Neural cell (in vitro differentiated cells): ENCODE results near the gene VEGFD. TPM values are rescaled to one million over a fixed set of nuclear protein-coding genes. Genes with fewer than 3 reads are reported as not detected.

ENCODE experiments used
- H2AFZ ChIP-seq: fragments of 200-600, 300-800 bp; sonication (generic), shearing (Covaris generic); 2 replicates; pipeline ENCODE4 v1.6.0; 2014; ENCODE audit warnings: low read depth, mild to moderate bottlenecking, antibody characterized with exemption, low read length, moderate library complexity
- H3F3A ChIP-seq: fragments of 200-600 bp; shearing (Covaris generic); 2 replicates; pipeline ENCODE4 v1.6.1; 2016; ENCODE audit warnings: mild to moderate bottlenecking, moderate library complexity, mixed read lengths, antibody characterized with exemption, low read length; ENCODE audit not compliant: insufficient read depth, poor library complexity, severe bottlenecking
- H3K27ac ChIP-seq: fragments of 200-600, 300-800 bp; sonication (generic), shearing (Covaris generic); 2 replicates; pipeline ENCODE4 v1.5.1; 2014; ENCODE audit warnings: mild to moderate bottlenecking, low read length, moderate library complexity
- H3K27me3 ChIP-seq: fragments of 300-800, 200-600 bp; sonication (generic), shearing (Covaris generic); 2 replicates; pipeline ENCODE4 v1.6.0; 2014; ENCODE audit warnings: mild to moderate bottlenecking, low read depth, low read length, moderate library complexity; ENCODE audit not compliant: insufficient read depth
- H3K36me3 ChIP-seq: fragments of 300-800, 200-600 bp; sonication (generic), shearing (Covaris generic); 2 replicates; pipeline ENCODE4 v1.5.1; 2014; ENCODE audit warnings: mild to moderate bottlenecking, antibody characterized with exemption, low read length, moderate library complexity; ENCODE audit not compliant: insufficient read depth
- H3K4me2 ChIP-seq: fragments of 300-800, 200-600 bp; sonication (generic), shearing (Covaris generic); 2 replicates; pipeline ENCODE4 v1.6.0; 2014; ENCODE audit warnings: mild to moderate bottlenecking, low read length
- H3K4me3 ChIP-seq: fragments of 300-800, 200-600 bp; sonication (generic), shearing (Covaris generic); 2 replicates; pipeline ENCODE4 v1.5.1; 2014; ENCODE audit warnings: mild to moderate bottlenecking, low read length, moderate library complexity
- H3K79me2 ChIP-seq: fragments of 200-600 bp; shearing (Covaris generic); replicated peaks from 2 replicates; pipeline ENCODE4 v1.6.0; 2014; ENCODE audit warnings: mild to moderate bottlenecking, low read length, moderate library complexity; ENCODE audit not compliant: insufficient read depth
- H3K9ac ChIP-seq: fragments of 300-800, 200-600 bp; sonication (generic), shearing (Covaris generic); 2 replicates; pipeline ENCODE4 v1.6.1; 2016; ENCODE audit warnings: mild to moderate bottlenecking, low read length, mixed read lengths
- H3K9me2 ChIP-seq: fragments of 200-600 bp; shearing (Covaris generic); 2 replicates; pipeline ENCODE4 v1.6.1; 2016; ENCODE audit warnings: mild to moderate bottlenecking, low read length, mixed read lengths; ENCODE audit not compliant: insufficient read depth
- H3K9me3 ChIP-seq: fragments of 200-600, 300-800 bp; sonication (generic), shearing (Covaris generic); 2 replicates; pipeline ENCODE4 v1.6.1; 2016; ENCODE audit warnings: mild to moderate bottlenecking, mixed run types, low read length, moderate library complexity, mixed read lengths
- H4K20me1 ChIP-seq: fragments of 200-600 bp; shearing (Covaris generic); 2 replicates; pipeline ENCODE4 v1.6.1; 2016; ENCODE audit warnings: mild to moderate bottlenecking, mixed run types; ENCODE audit not compliant: insufficient read depth
- EP300 ChIP-seq: fragments of 450-650 bp; conservative IDR thresholded peaks from 2 replicates; pipeline ENCODE4 v1.6.1; 2014; ENCODE audit warnings: antibody characterized with exemption, mild to moderate bottlenecking, moderate library complexity; ENCODE audit not compliant: poor library complexity, severe bottlenecking
- EZH2 ChIP-seq: fragments of 200-600, 300-800 bp; shearing (Covaris generic), sonication (generic); IDR thresholded peaks from 2 replicates; pipeline ENCODE4 v1.6.1; 2014; ENCODE audit warnings: antibody characterized with exemption, low read length, borderline replicate concordance, mild to moderate bottlenecking; ENCODE audit not compliant: insufficient read depth, poor library complexity, severe bottlenecking
- MXI1 ChIP-seq: fragments of 450-650 bp; conservative IDR thresholded peaks from 2 replicates; pipeline ENCODE4 v1.6.1; 2014; ENCODE audit warnings: antibody characterized with exemption, mild to moderate bottlenecking; ENCODE audit not compliant: poor library complexity, severe bottlenecking
- POLR2AphosphoS5 ChIP-seq: IDR thresholded peaks from 2 replicates; pipeline ENCODE4 v1.6.1; 2012
- RAD21 ChIP-seq: fragments of 450-650 bp; conservative IDR thresholded peaks from 2 replicates; pipeline ENCODE4 v1.6.1; 2014; ENCODE audit warnings: antibody characterized with exemption, mild to moderate bottlenecking, moderate library complexity
- REST ChIP-seq: IDR thresholded peaks from 2 replicates; pipeline ENCODE4 v1.6.1; 2012; ENCODE audit warnings: borderline replicate concordance
- SMC3 ChIP-seq: fragments of 450-650 bp; conservative IDR thresholded peaks from 2 replicates; pipeline ENCODE4 v1.6.1; 2014; ENCODE audit warnings: antibody characterized with exemption, mild to moderate bottlenecking, moderate library complexity; ENCODE audit not compliant: poor library complexity
- TAF1 ChIP-seq: IDR thresholded peaks from 2 replicates; pipeline ENCODE4 v1.6.1; 2012; ENCODE audit warnings: low read depth
- polyA plus RNA-seq: library from polyadenylated mRNA; depleted of rRNA; stranded (reverse); fragments of >200 nt; gene quantifications from 2 replicates; pipeline ENCODE4 v1.2.3, GENCODE V29; 2014
- TF ChIP-seq, protein P1 (sequence below): fragments of 450-650 bp; IDR thresholded peaks from 2 replicates; pipeline ENCODE4 v1.5.1; 2014; ENCODE audit warnings: antibody characterized with exemption, mild to moderate bottlenecking, moderate library complexity; ENCODE audit not compliant: poor library complexity, severe bottlenecking

Gene VEGFD
- polyA plus RNA-seq, 1 donor from 2014 or later: not detected

DNA sequence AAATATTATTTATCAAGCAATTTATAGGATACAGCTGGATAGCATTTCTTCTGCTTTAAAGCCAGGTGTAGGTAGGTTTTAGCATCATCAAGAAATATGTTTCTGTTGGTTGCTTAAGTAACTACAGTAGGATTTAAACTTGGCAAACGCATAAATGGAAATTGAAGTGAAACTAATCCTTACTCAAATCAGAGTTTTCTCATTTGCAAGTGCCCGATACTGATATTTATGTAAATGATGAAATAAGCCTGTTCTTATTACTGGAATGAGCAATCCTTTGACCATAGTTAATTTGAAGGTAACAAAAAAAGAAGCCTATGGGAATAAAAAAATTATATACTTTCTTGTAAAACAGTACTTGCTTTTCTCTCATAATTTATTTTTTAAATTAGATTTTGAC is 25.7 kb downstream of the VEGFD start:
- no peak overlapping the region for H3K4me2 ChIP-seq
- no peaks in the 10 kb centered on the region for H4K20me1 ChIP-seq
- no peaks in the 10 kb centered on the region for H3K79me2 ChIP-seq
- no peaks in the 10 kb centered on the region for H3K9me3 ChIP-seq
- H3K9ac ChIP-seq: no peak overlapping the region
- TF ChIP-seq MXI1: no peak
- no peak for TF ChIP-seq RAD21
- TF ChIP-seq, protein P1, sequence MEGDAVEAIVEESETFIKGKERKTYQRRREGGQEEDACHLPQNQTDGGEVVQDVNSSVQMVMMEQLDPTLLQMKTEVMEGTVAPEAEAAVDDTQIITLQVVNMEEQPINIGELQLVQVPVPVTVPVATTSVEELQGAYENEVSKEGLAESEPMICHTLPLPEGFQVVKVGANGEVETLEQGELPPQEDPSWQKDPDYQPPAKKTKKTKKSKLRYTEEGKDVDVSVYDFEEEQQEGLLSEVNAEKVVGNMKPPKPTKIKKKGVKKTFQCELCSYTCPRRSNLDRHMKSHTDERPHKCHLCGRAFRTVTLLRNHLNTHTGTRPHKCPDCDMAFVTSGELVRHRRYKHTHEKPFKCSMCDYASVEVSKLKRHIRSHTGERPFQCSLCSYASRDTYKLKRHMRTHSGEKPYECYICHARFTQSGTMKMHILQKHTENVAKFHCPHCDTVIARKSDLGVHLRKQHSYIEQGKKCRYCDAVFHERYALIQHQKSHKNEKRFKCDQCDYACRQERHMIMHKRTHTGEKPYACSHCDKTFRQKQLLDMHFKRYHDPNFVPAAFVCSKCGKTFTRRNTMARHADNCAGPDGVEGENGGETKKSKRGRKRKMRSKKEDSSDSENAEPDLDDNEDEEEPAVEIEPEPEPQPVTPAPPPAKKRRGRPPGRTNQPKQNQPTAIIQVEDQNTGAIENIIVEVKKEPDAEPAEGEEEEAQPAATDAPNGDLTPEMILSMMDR: no peak
- no peak for TF ChIP-seq REST
- no peak for TF ChIP-seq SMC3
- TF ChIP-seq POLR2AphosphoS5: no peak
- no peak for TF ChIP-seq EZH2
- TF ChIP-seq EP300: no peak
- TF ChIP-seq TAF1: no peak
- H3F3A ChIP-seq: no peaks in the 10 kb centered on the region
- no peaks in the 10 kb centered on the region for H3K36me3 ChIP-seq
- no peaks in the 10 kb centered on the region for H3K27me3 ChIP-seq
- H3K9me2 ChIP-seq: no peaks in the 10 kb centered on the region
- no peak overlapping the region for H3K4me3 ChIP-seq
- H2AFZ ChIP-seq: no peak overlapping the region
- no peak overlapping the region for H3K27ac ChIP-seq

DNA sequence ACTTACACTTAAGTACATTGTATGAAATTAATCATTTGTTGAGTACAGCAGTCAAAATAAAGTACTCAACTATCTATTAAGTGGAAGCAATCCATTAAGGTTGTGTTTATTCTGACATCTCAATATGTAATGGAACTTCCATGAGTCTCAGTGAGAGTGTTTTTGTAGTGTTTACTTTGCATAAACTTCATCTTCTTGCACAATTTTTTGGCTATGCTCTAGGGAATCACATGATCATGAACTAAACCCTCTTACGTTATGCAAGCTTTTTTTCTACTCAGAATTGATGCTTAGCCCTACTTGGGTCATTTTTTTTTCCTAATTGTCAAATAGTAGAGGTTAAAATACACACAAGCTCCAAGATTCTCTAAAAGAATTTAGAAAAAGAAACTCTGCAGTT is 27.8 kb downstream of the VEGFD start:
- Histone ChIP-seq H3K4me3 (no peak overlapping the region), H3K9me3 (no peaks in the 10 kb centered on the region), H3K27me3 (no peaks in the 10 kb centered on the region), H4K20me1 (no peaks in the 10 kb centered on the region), H3K9me2 (no peaks in the 10 kb centered on the region), H3K4me2 (no peak overlapping the region), H2AFZ (no peak overlapping the region), H3F3A (no peaks in the 10 kb centered on the region), H3K9ac (no peak overlapping the region), H3K79me2 (no peaks in the 10 kb centered on the region), H3K36me3 (no peaks in the 10 kb centered on the region), H3K27ac (no peak overlapping the region)
- TF ChIP-seq POLR2AphosphoS5 (no peak), MXI1 (no peak), TAF1 (no peak), RAD21 (no peak), SMC3 (no peak), EP300 (no peak), REST (no peak), EZH2 (no peak)
- TF ChIP-seq, protein P1: no peak
